ENCODE results near the gene RAB3IL1. TPM values are rescaled to one million over a fixed set of nuclear protein-coding genes. Genes with fewer than 3 reads are reported as not detected.
A peak's percentile ranks its signal among the peaks of the same experiment; 100 is the strongest.

The RAB3IL1 gene
- total and polyA plus RNA-seq, 9 of the 15 experiments (the other 6 are each of a cell fraction or from before 2014, with no cell fraction given): 0.15 to 42.6 (median 15.5) TPM

DNA sequence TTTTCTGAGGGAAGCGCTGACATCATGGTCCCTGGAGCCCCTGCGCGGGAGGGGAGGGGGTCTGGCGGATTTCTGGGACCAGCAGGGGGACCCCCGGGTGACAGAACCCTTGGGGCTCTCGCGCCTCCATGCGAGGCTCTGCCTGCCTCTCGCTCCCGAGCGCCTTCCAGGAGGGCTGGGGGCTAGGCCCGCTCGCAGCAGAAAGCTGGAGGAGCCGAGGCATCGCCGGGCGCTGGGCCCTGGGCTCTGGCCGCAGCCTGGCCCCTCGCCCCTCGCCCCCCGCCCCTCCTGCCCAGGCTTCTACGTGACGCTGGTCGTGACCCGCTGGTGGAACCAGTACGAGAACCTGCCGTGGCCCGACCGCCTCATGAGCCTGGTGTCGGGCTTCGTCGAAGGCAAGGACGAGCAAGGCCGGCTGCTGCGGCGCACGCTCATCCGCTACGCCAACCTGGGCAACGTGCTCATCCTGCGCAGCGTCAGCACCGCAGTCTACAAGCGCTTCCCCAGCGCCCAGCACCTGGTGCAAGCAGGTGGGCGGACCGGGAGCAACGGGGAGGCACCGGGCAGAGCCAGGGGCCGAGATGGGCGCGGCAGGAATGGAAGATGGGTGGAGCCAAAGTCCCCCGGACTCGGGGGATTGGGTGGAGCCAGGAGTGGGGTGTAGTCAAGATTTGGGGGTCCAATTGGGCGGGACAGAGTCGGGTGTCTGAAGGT is 38.2 kb upstream of the RAB3IL1 start:
- Histone ChIP-seq H2AFZ (ENCODE audit: low read depth, low read length) (0 out of 2 replicates have a peak overlapping the region, but pooled peaks have one; percentile 69), H3K4me3 (no peak overlapping the region), H4K20me1 (replicated peaks; ENCODE audit: control insufficient read depth, insufficient read depth, low read length) (no peaks in the 10 kb centered on the region), H3K27ac (ENCODE audit: extremely low read depth, low read depth, low read length) (no peak overlapping the region), H3K27me3 (ENCODE audit: control insufficient read depth in 2 of 2, insufficient read depth in 2 of 2, low read length in 2 of 2) (no peaks in the 10 kb centered on the region), H3K9me1 (ENCODE audit: control insufficient read depth, insufficient read depth, low read length) (no peaks in the 10 kb centered on the region), H3K9ac (ENCODE audit: insufficient read depth in 1 of 2, low read depth in 2 of 2, low read length in 2 of 2) (peak overlapping the region in 1 of 2 experiments; percentile 67; a peak in 1 of 4 replicates), H3K36me3 (ENCODE audit: control insufficient read depth, insufficient read depth, low read length) (no peaks in the 10 kb centered on the region), H3K4me2 (ENCODE audit: insufficient read depth, low read length) (no peak overlapping the region), H3K4me1 (replicated peaks in 1 of 2; ENCODE audit: control insufficient read depth in 2 of 2, insufficient read depth in 2 of 2, low read length in 2 of 2) (peaks cover 30 to 31% of the 10 kb centered on the region in 2 experiments), H3K79me2 (ENCODE audit: control insufficient read depth, insufficient read depth, low read length) (no peaks in the 10 kb centered on the region), H3K9me3 (replicated peaks; ENCODE audit: control insufficient read depth, insufficient read depth, low read depth, low read length) (no peaks in the 10 kb centered on the region)
- TF ChIP-seq PTTG1 (tag; IDR thresholded peaks at IDR 0.05; ENCODE audit: low read depth) (no peak), POLR2G (IDR thresholded peaks at IDR 0.05; ENCODE audit: low read depth, low read length) (peak; percentile 31; the same call in 1 of the 2 replicates), ZC3H4 (CRISPR knock-in tag; IDR thresholded peaks at IDR 0.05; ENCODE audit: borderline replicate concordance) (no peak; the same call in 1 of the 2 replicates), RBM34 (IDR thresholded peaks at IDR 0.05; ENCODE audit: borderline replicate concordance, insufficient read depth, low read length) (no peak), BDP1 (IDR thresholded peaks at IDR 0.05; ENCODE audit: insufficient read depth, insufficient read length) (no peak), ZNF583 (CRISPR knock-in tag; IDR thresholded peaks at IDR 0.05) (no peak), HSF4 (CRISPR knock-in tag; IDR thresholded peaks at IDR 0.05; ENCODE audit: borderline replicate concordance) (no peak), ELF4 (CRISPR knock-in tag; IDR thresholded peaks at IDR 0.05) (no peak), RBFOX2 (IDR thresholded peaks at IDR 0.05; ENCODE audit: low read depth, low read length) (0 out of 2 replicates have a peak, but pooled peaks have one; percentile 22), ZNF717 (CRISPR knock-in tag; IDR thresholded peaks at IDR 0.05) (no peak), BRD4 (IDR thresholded peaks at IDR 0.05) (no peak), ARHGAP35 (IDR thresholded peaks at IDR 0.05; ENCODE audit: partially characterized antibody) (no peak), ZBTB7A (IDR thresholded peaks at IDR 0.05; ENCODE audit: borderline replicate concordance, control insufficient read depth, low read depth, low read length) (0 out of 2 replicates have a peak, but pooled peaks have one; percentile 23), DPF2 (IDR thresholded peaks at IDR 0.05) (no peak)
- TF ChIP-seq, protein P1, sequence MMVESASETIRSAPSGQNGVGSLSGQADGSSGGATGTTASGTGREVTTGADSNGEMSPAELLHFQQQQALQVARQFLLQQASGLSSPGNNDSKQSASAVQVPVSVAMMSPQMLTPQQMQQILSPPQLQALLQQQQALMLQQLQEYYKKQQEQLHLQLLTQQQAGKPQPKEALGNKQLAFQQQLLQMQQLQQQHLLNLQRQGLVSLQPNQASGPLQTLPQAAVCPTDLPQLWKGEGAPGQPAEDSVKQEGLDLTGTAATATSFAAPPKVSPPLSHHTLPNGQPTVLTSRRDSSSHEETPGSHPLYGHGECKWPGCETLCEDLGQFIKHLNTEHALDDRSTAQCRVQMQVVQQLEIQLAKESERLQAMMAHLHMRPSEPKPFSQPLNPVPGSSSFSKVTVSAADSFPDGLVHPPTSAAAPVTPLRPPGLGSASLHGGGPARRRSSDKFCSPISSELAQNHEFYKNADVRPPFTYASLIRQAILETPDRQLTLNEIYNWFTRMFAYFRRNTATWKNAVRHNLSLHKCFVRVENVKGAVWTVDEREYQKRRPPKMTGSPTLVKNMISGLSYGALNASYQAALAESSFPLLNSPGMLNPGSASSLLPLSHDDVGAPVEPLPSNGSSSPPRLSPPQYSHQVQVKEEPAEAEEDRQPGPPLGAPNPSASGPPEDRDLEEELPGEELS (CRISPR knock-in tag; IDR thresholded peaks at IDR 0.05; ENCODE audit: borderline replicate concordance): no peak
- WGBS (ENCODE audit: insufficient coverage, low coverage, missing lambda C conversion rate): 81% methylated on average over 39 of the region's 56 CpGs
- intact Hi-C loops (cut with micrococcal nuclease): no loop called here
- DNase-seq (ENCODE audit: extremely low read depth in 1 of 4, low spot score in 3 of 4): peak in 2 of 4 experiments; percentile 7 to 31
- no TSS peak for BruUV-seq (replicated peaks)
- POLR2A ChIA-PET: interaction anchor here (0.6 to 14.1 kb wide), 3 partner anchors 8 to 176 kb away, joined by 3 to 327 read pairs (median 3); partner anchors contain the start of gene FTH1
- ATAC-seq: no peak
- CTCF ChIA-PET (ENCODE audit: low intra/inter-chr PET ratio): no interaction called here
- in situ Hi-C loops (cut with MboI): no loop called here
- no peak for FAIRE-seq

Measured in K562 (cell line).